NCI-H2196 (cell line): ENCODE results near the gene ITIH2.
"Not testable (repeated sequence)": the region's sequence is repeated elsewhere in the genome, so short reads cannot be mapped to it uniquely, and the experiment has no call there.

Experiments used
- DNase-seq: peaks from one replicate; lab custom pipeline; 2025; ENCODE audit not compliant: unreplicated experiment; lab: John Stamatoyannopoulos, UW

The ITIH2 gene

GRCh38 chr10:7696545-7696944, 6.6 kb upstream of the ITIH2 start:
- DNase-seq: no peak

GRCh38 chr10:7697426-7697825, 5.7 kb upstream of the ITIH2 start:
- DNase-seq: no peak

- no peak for DNase-seq
These were observed 2.5 kb upstream of the ITIH2 start for GRCh38 chr10:7700577-7701125.

- no peak for DNase-seq
These were observed 1.9 kb upstream of the ITIH2 start for GRCh38 chr10:7701158-7701742.

GRCh38 chr10:7702288-7702812, 766 bp upstream of the ITIH2 start:
- DNase-seq: no peak

GRCh38 chr10:7704071-7705016, 1.2 kb downstream of the ITIH2 start:
- DNase-seq: no peak

GRCh38 chr10:7705341-7705740, 2.2 kb downstream of the ITIH2 start:
- DNase-seq: no peak

- DNase-seq: no peak
These were observed 3.5 kb downstream of the ITIH2 start for GRCh38 chr10:7706534-7707073.

GRCh38 chr10:7707102-7707501, 4.0 kb downstream of the ITIH2 start:
- DNase-seq: no peak

GRCh38 chr10:7707858-7708622, 4.9 kb downstream of the ITIH2 start:
- DNase-seq: no peak

- DNase-seq: no peak
These were observed 5.7 kb downstream of the ITIH2 start for GRCh38 chr10:7708832-7709231.

GRCh38 chr10:7710446-7710845, 7.3 kb downstream of the ITIH2 start:
- no peak for DNase-seq

GRCh38 chr10:7711075-7711474, 8.0 kb downstream of the ITIH2 start:
- DNase-seq: not testable (repeated sequence)

- no peak for DNase-seq
These were observed 12.4 kb downstream of the ITIH2 start for GRCh38 chr10:7715515-7715914.

- DNase-seq: no peak
These were observed 14.7 kb downstream of the ITIH2 start for GRCh38 chr10:7717767-7718166.

GRCh38 chr10:7718685-7719084, 15.6 kb downstream of the ITIH2 start:
- DNase-seq: no peak

- no peak for DNase-seq
These were observed 17.4 kb downstream of the ITIH2 start for GRCh38 chr10:7720478-7720877.

GRCh38 chr10:7722927-7723529, 19.9 kb downstream of the ITIH2 start:
- DNase-seq: no peak

- DNase-seq: no peak
These were observed 31.7 kb downstream of the ITIH2 start for GRCh38 chr10:7734821-7735220.
